H1 (cell line): ENCODE data around the gene VWA2. TPM values are rescaled to one million over a fixed set of nuclear protein-coding genes. Genes with fewer than 3 reads are reported as not detected.

Source experiments
- CTCF ChIA-PET: fragments of 300-600 bp; sonication (Branson Sonifier 250); formaldehyde crosslinking; loops from one replicate; lab custom pipeline; 2021; ENCODE audit not compliant: partially characterized antibody; lab: Charles Lee
- POLR2A ChIA-PET: fragments of 300-600 bp; sonication (Branson Sonifier 250); formaldehyde crosslinking; loops from one replicate; lab custom pipeline; 2021; ENCODE audit warnings: inconsistent platforms; ENCODE audit not compliant: partially characterized antibody; lab: Charles Lee
- DNase-seq, 2 experiments: peaks; one replicate each; pipeline versions ENCODE4 v3.0.0 to v3.0.0-alpha.2; 2010 to 2022; ENCODE audit warnings: low spot score in 2 of 2, low read depth in 1 of 2, mixed read lengths in 1 of 2
- FAIRE-seq: peaks from 2 replicates; lab custom pipeline; 2011; peaks lifted over from hg19 to GRCh38; lab: Jason Lieb, UNC
- H2AFZ ChIP-seq: 2 replicates; pipeline ENCODE4 v1.8.1; 2012; ENCODE audit warnings: low read length, inconsistent platforms
- H2AK5ac ChIP-seq: 2 replicates; pipeline ENCODE4 v1.6.1; 2013; ENCODE audit warnings: low read depth, low read length
- H2BK120ac ChIP-seq: replicated peaks from 2 replicates; pipeline ENCODE3; 2013; ENCODE audit warnings: low read depth, low read length, inconsistent platforms
- H2BK12ac ChIP-seq: 2 replicates; pipeline ENCODE4 v1.6.1; 2013; ENCODE audit warnings: low read depth, low read length
- H2BK15ac ChIP-seq: 2 replicates; pipeline ENCODE4 v1.6.1; 2013; ENCODE audit warnings: low read length
- H2BK20ac ChIP-seq: 2 replicates; pipeline ENCODE4 v1.6.1; 2013; ENCODE audit warnings: low read length
- H2BK5ac ChIP-seq: 2 replicates; pipeline ENCODE4 v1.6.1; 2013; ENCODE audit warnings: low read depth, low read length
- H3K14ac ChIP-seq: 2 replicates; pipeline ENCODE4 v1.6.1; 2013; ENCODE audit warnings: inconsistent platforms; ENCODE audit not compliant: insufficient read length
- H3K18ac ChIP-seq: 2 replicates; pipeline ENCODE4 v1.6.1; 2013; ENCODE audit warnings: low read length; ENCODE audit errors: extremely low read depth
- H3K23ac ChIP-seq: 2 replicates; pipeline ENCODE4 v1.6.1; 2013; ENCODE audit warnings: inconsistent platforms; ENCODE audit not compliant: insufficient read length
- H3K23me2 ChIP-seq: 2 replicates; pipeline ENCODE4 v1.6.1; 2013; ENCODE audit warnings: low read depth, low read length
- H3K27ac ChIP-seq: 2 replicates; pipeline ENCODE4 v1.6.1; 2011; ENCODE audit warnings: low read depth, low read length, inconsistent platforms
- H3K27me3 ChIP-seq, 4 experiments: replicated peaks in 1 of 4; 1 replicate in 1 of 4; 2 replicates in 3 of 4; pipeline versions ENCODE4 v1.6.1 to v1.8.1; 2011 to 2013; ENCODE audit warnings: low read length in 3 of 4, mild to moderate bottlenecking in 3 of 4, inconsistent platforms in 2 of 4, mixed read lengths in 2 of 4, moderate library complexity in 1 of 4; ENCODE audit not compliant: control insufficient read depth in 3 of 4, insufficient read depth in 3 of 4; ENCODE audit errors: extremely low read depth in 1 of 4
- H3K36me3 ChIP-seq, 4 experiments: 2 replicates each; pipeline versions ENCODE4 v1.6.1 to v1.8.1; 2011 to 2013; ENCODE audit warnings: mild to moderate bottlenecking in 4 of 4, low read length in 3 of 4, moderate library complexity in 2 of 4, control low read depth in 1 of 4, inconsistent platforms in 1 of 4; ENCODE audit not compliant: insufficient read depth in 4 of 4, control insufficient read depth in 2 of 4
- H3K4ac ChIP-seq: replicated peaks from 2 replicates; pipeline ENCODE3; 2013; ENCODE audit warnings: low read length, low read depth, mixed read lengths, inconsistent platforms; ENCODE audit not compliant: insufficient read length
- H3K4me1 ChIP-seq, 4 experiments: replicated peaks in 1 of 4; 1 replicate in 1 of 4; 2 replicates in 3 of 4; pipeline versions ENCODE4 v1.6.1 to v1.8.1; 2011 to 2013; ENCODE audit warnings: low read length in 3 of 4, inconsistent platforms in 2 of 4, mixed read lengths in 1 of 4; ENCODE audit not compliant: insufficient read depth in 4 of 4, control insufficient read depth in 3 of 4
- H3K4me2 ChIP-seq, 2 experiments: 2 replicates each; pipeline versions ENCODE4 v1.6.1 to v1.8.1; 2011 to 2013; ENCODE audit warnings: low read depth in 2 of 2, low read length in 2 of 2, control low read depth in 1 of 2, inconsistent platforms in 1 of 2, mild to moderate bottlenecking in 1 of 2; ENCODE audit not compliant: insufficient read depth in 1 of 2
- H3K4me3 ChIP-seq, 4 experiments: fragments of 200-600, 300-600 bp in 1 of 4; sonication (generic), shearing (Covaris generic), sonication (Bioruptor Twin) in 1 of 4; 2 replicates each; pipeline versions ENCODE4 v1.5.1 to v1.8.1; 2011 to 2016; ENCODE audit warnings: low read length in 4 of 4, low read depth in 3 of 4, control low read depth in 2 of 4, inconsistent platforms in 2 of 4, mild to moderate bottlenecking in 2 of 4, mixed read lengths in 1 of 4, moderate library complexity in 1 of 4; ENCODE audit not compliant: insufficient read depth in 2 of 4; ENCODE audit errors: extremely low read depth in 1 of 4
- H3K56ac ChIP-seq: replicated peaks from 2 replicates; pipeline ENCODE3; 2013; ENCODE audit warnings: low read depth, mild to moderate bottlenecking, mixed read lengths, low read length, inconsistent platforms; ENCODE audit not compliant: insufficient read length
- H3K79me1 ChIP-seq: 2 replicates; pipeline ENCODE4 v1.6.1; 2013; ENCODE audit warnings: low read depth, low read length, control low read depth
- H3K79me2 ChIP-seq, 2 experiments: 2 replicates each; pipeline versions ENCODE4 v1.6.1 to v1.8.1; 2012 to 2013; ENCODE audit warnings: low read length in 2 of 2, mild to moderate bottlenecking in 2 of 2, inconsistent platforms in 1 of 2; ENCODE audit not compliant: insufficient read depth in 2 of 2, control insufficient read depth in 1 of 2
- H3K9ac ChIP-seq, 4 experiments: replicated peaks in 1 of 4; 1 replicate in 1 of 4; 2 replicates in 3 of 4; pipeline versions ENCODE4 v1.6.1 to v1.8.1; 2011 to 2013; ENCODE audit warnings: low read depth in 3 of 4, low read length in 3 of 4, control low read depth in 2 of 4, mild to moderate bottlenecking in 2 of 4, moderate library complexity in 2 of 4, inconsistent platforms in 1 of 4; ENCODE audit errors: extremely low read depth in 1 of 4
- H3K9me3 ChIP-seq, 2 experiments: 2 replicates each; pipeline versions ENCODE4 v1.6.1 to v1.8.1; 2012 to 2013; ENCODE audit warnings: mild to moderate bottlenecking in 2 of 2, moderate library complexity in 2 of 2, control low read depth in 1 of 2, inconsistent platforms in 1 of 2, low read depth in 1 of 2, low read length in 1 of 2, mixed read lengths in 1 of 2; ENCODE audit not compliant: insufficient read depth in 2 of 2
- H4K20me1 ChIP-seq, 2 experiments: replicated peaks in 1 of 2; 2 replicates each; pipeline versions ENCODE3 to v1.8.1; 2011 to 2013; ENCODE audit warnings: inconsistent platforms in 2 of 2, low read length in 2 of 2, mild to moderate bottlenecking in 1 of 2; ENCODE audit not compliant: insufficient read depth in 2 of 2, control insufficient read depth in 1 of 2
- H4K5ac ChIP-seq: 2 replicates; pipeline ENCODE4 v1.6.1; 2013; ENCODE audit warnings: low read length, low read depth, mixed read lengths, inconsistent platforms; ENCODE audit not compliant: insufficient read length
- H4K8ac ChIP-seq: 2 replicates; pipeline ENCODE4 v1.8.0; 2013; ENCODE audit warnings: mild to moderate bottlenecking, moderate library complexity, low read length, inconsistent platforms; ENCODE audit not compliant: insufficient read depth; ENCODE audit errors: extremely low read depth
- H4K91ac ChIP-seq: replicated peaks from 2 replicates; pipeline ENCODE3; 2013; ENCODE audit warnings: low read length, mixed read lengths, inconsistent platforms; ENCODE audit not compliant: insufficient read length
- RXRA ChIP-seq: IDR thresholded peaks from 2 replicates; pipeline ENCODE4 v1.6.1; 2011; ENCODE audit warnings: low read depth, mild to moderate bottlenecking, low read length, moderate library complexity; ENCODE audit not compliant: insufficient read depth
- SP1 ChIP-seq: IDR thresholded peaks from 2 replicates; pipeline ENCODE4 v1.6.1; 2011; ENCODE audit warnings: low read depth, low read length
- SRF ChIP-seq: IDR thresholded peaks from 2 replicates; pipeline ENCODE4 v1.6.1; 2011; ENCODE audit warnings: mild to moderate bottlenecking, low read depth, low read length, moderate library complexity
- WGBS, 2 experiments: shearing (Covaris generic) in 1 of 2; methylation state at CpG; one replicate each; pipeline versions ENCODE4 v1.1.6 to v1.1.7; 2013 to 2015; ENCODE audit warnings: low lambda C conversion rate in 2 of 2, mixed read lengths in 2 of 2, inconsistent platforms in 1 of 2, low coverage in 1 of 2, missing lambda C conversion rate in 1 of 2; ENCODE audit not compliant: insufficient replicate concordance in 2 of 2, insufficient coverage in 1 of 2, insufficient read length in 1 of 2; ENCODE audit errors: extremely low coverage in 1 of 2, missing lambda C conversion rate in 1 of 2; 5-methylcytosine and 5-hydroxymethylcytosine counted together
- polyA plus RNA-seq, 7 experiments: library from polyadenylated mRNA; depleted of rRNA in 3 of 7; stranded (reverse) in 5 of 7; unstranded in 2 of 7; fragments of >200 nt in 5 of 7; fragments of 200-250 nt in 2 of 7; gene quantifications; 1 replicate in 5 of 7; 2 replicates in 1 of 7; 4 replicates in 1 of 7; pipeline versions ENCODE4 v1.2.1 to v1.2.3, GENCODE V29; 2011 to 2013; ENCODE audit warnings: missing spikeins in 2 of 7, mixed read lengths in 2 of 7
- total RNA-seq: library from RNA; stranded (reverse); fragmentation: NEBNext Ultra II Directional; extraction: Animal tissue kit (Norgen Biotek cat#: 25700); gene quantifications from 2 replicates; pipeline ENCODE4 v1.2.1, GENCODE V29; 2021

Gene VWA2
- total and polyA plus RNA-seq, 2 of the 8 experiments (the other 6 are each of a cell fraction or from before 2014, with no cell fraction given), result 2.8 to 2.9 TPM

DNA sequence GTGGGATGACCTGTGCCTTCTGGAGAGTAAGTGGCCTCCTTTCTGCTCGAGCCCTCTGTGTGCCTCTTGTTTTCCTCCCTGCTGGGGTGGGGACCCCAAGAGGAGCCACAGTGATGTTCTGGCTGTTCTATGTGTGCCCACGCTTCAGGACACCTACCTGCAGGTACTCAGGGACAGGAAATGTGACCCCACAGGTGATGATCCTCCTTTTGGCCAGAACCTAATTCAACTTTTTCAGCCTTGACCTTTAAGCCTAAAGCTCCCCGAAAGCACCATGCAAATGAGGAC lies 70.3 kb downstream of the VWA2 start:
- ChIA-PET POLR2A (no interaction called here), CTCF (interaction anchor here (0.6 to 2.1 kb wide), 8 partner anchors 23 to 384 kb away, joined by 3 to 7 read pairs (median 3); no protein-coding TSS in a partner anchor)
- Histone ChIP-seq H4K20me1 (no peaks in the 10 kb centered on the region), H3K79me1 (no peaks in the 10 kb centered on the region), H3K4me1 (peaks cover 0 to 4% (median 0%) of the 10 kb centered on the region in 4 experiments; a peak in 4 of 7 replicates), H3K14ac (no peak overlapping the region), H4K5ac (no peak overlapping the region), H4K8ac (no peak overlapping the region), H2BK20ac (no peak overlapping the region), H2BK5ac (no peak overlapping the region), H3K27ac (no peak overlapping the region), H3K9me3 (no peaks in the 10 kb centered on the region), H2BK12ac (no peak overlapping the region), H3K56ac (no peak overlapping the region), H3K4me3 (no peak overlapping the region), H3K23me2 (peaks cover 1% of the 10 kb centered on the region; the same call in 1 of the 2 replicates), H3K27me3 (no peaks in the 10 kb centered on the region), H2BK120ac (no peak overlapping the region), H3K79me2 (no peaks in the 10 kb centered on the region), H2AFZ (no peak overlapping the region), H3K9ac (no peak overlapping the region), H3K18ac (no peak overlapping the region), H3K23ac (no peak overlapping the region), H3K4ac (no peak overlapping the region), H3K36me3 (no peaks in the 10 kb centered on the region), H2AK5ac (no peak overlapping the region), H4K91ac (no peak overlapping the region), H3K4me2 (no peak overlapping the region), H2BK15ac (no peak overlapping the region)
- FAIRE-seq (no peak), DNase-seq (no peak)
- WGBS, 2 experiments, result 94% methylated on average over 3 of the region's 3 CpGs; no CpG with 5 or more reads in 1 of the 2 experiments
- no peak for TF ChIP-seq SRF
- no peak for TF ChIP-seq SP1
- no peak for TF ChIP-seq RXRA
